SJSA1 (cell line): ENCODE results near the gene EPAS1. TPM values are rescaled to one million over a fixed set of nuclear protein-coding genes. Genes with fewer than 3 reads are reported as not detected.
A peak's percentile ranks its signal among the peaks of the same experiment; 100 is the strongest.

Experiments used
- DNase-seq, 2 experiments: peaks; one replicate each; pipeline ENCODE4 v3.0.0-alpha.2; 2015 to 2020; ENCODE audit warnings: low spot score in 2 of 2, low read depth in 1 of 2
- H3K27ac ChIP-seq: fragments of 250-450 bp; sonication (Bioruptor Pico); 2 replicates; pipeline ENCODE4 v1.5.1; 2020; ENCODE audit warnings: mild to moderate bottlenecking, moderate library complexity
- H3K27me3 ChIP-seq: fragments of 250-450 bp; sonication (Bioruptor Pico); replicated peaks from 2 replicates; pipeline ENCODE4 v1.5.1; 2020; ENCODE audit warnings: mild to moderate bottlenecking, moderate library complexity
- H3K36me3 ChIP-seq: fragments of 250-450 bp; sonication (Bioruptor Pico); 2 replicates; pipeline ENCODE4 v1.5.1; 2020; ENCODE audit warnings: mild to moderate bottlenecking
- H3K4me1 ChIP-seq: fragments of 250-450 bp; sonication (Bioruptor Pico); replicated peaks from 2 replicates; pipeline ENCODE4 v1.6.1; 2021; ENCODE audit warnings: mild to moderate bottlenecking
- H3K4me3 ChIP-seq: fragments of 250-450 bp; sonication (Bioruptor Pico); 2 replicates; pipeline ENCODE4 v1.5.1; 2020; ENCODE audit warnings: mild to moderate bottlenecking
- H3K9me3 ChIP-seq: fragments of 250-450 bp; sonication (Bioruptor Pico); replicated peaks from 2 replicates; pipeline ENCODE4 v1.5.1; 2020; ENCODE audit warnings: mild to moderate bottlenecking
- total RNA-seq: library from RNA; depleted of rRNA; stranded (reverse); fragments of >200 nt; shearing (Covaris generic); gene quantifications from 2 replicates; pipeline ENCODE4 v1.2.3, GENCODE V29; 2014

The EPAS1 gene
- total RNA-seq, 1 experiment from 2014 or later, result 12.9 TPM

- Histone ChIP-seq H3K9me3 (no peaks in the 10 kb centered on the region), H3K27me3 (no peaks in the 10 kb centered on the region), H3K4me1 (peaks cover 19% of the 10 kb centered on the region), H3K4me3 (no peak overlapping the region), H3K36me3 (no peaks in the 10 kb centered on the region), H3K27ac (no peak overlapping the region)
- no peak for DNase-seq
Observed at GRCh38 chr2:46264447-46264846, 32.8 kb upstream of the EPAS1 start.

- no peaks in the 10 kb centered on the region for H3K27me3 ChIP-seq
- H3K36me3 ChIP-seq, result no peaks in the 10 kb centered on the region
- H3K27ac ChIP-seq, result no peak overlapping the region
- DNase-seq, result no peak
- H3K4me1 ChIP-seq, result peaks cover 31% of the 10 kb centered on the region
- no peak overlapping the region for H3K4me3 ChIP-seq
- H3K9me3 ChIP-seq, result no peaks in the 10 kb centered on the region
Observed at GRCh38 chr2:46266134-46266533, 31.1 kb upstream of the EPAS1 start.

GRCh38 chr2:46267616-46268015, 29.6 kb upstream of the EPAS1 start:
- no peaks in the 10 kb centered on the region for H3K36me3 ChIP-seq
- no peak overlapping the region for H3K27ac ChIP-seq
- peak in 1 of 2 experiments; percentile 15 for DNase-seq
- H3K4me1 ChIP-seq, result peaks cover 31% of the 10 kb centered on the region
- no peak overlapping the region for H3K4me3 ChIP-seq
- no peaks in the 10 kb centered on the region for H3K9me3 ChIP-seq
- no peaks in the 10 kb centered on the region for H3K27me3 ChIP-seq

- DNase-seq, result no peak
- H3K4me1 ChIP-seq, result peaks cover 31% of the 10 kb centered on the region
- no peak overlapping the region for H3K4me3 ChIP-seq
- no peaks in the 10 kb centered on the region for H3K27me3 ChIP-seq
- H3K9me3 ChIP-seq, result no peaks in the 10 kb centered on the region
- no peak overlapping the region for H3K27ac ChIP-seq
- no peaks in the 10 kb centered on the region for H3K36me3 ChIP-seq
Observed at GRCh38 chr2:46268196-46268595, 29.0 kb upstream of the EPAS1 start.

- no peak overlapping the region for H3K27ac ChIP-seq
- no peaks in the 10 kb centered on the region for H3K27me3 ChIP-seq
- peaks cover 31% of the 10 kb centered on the region for H3K4me1 ChIP-seq
- peak in 1 of 2 experiments; percentile 42 for DNase-seq
- H3K9me3 ChIP-seq, result no peaks in the 10 kb centered on the region
- H3K4me3 ChIP-seq, result no peak overlapping the region
- H3K36me3 ChIP-seq, result no peaks in the 10 kb centered on the region
Observed at GRCh38 chr2:46269001-46269400, 28.2 kb upstream of the EPAS1 start.

GRCh38 chr2:46269544-46270273, 27.5 kb upstream of the EPAS1 start:
- no peak for DNase-seq
- Histone ChIP-seq H3K9me3 (no peaks in the 10 kb centered on the region), H3K27me3 (no peaks in the 10 kb centered on the region), H3K4me1 (peaks cover 31% of the 10 kb centered on the region), H3K4me3 (no peak overlapping the region), H3K36me3 (no peaks in the 10 kb centered on the region), H3K27ac (peak overlapping the region; percentile 24; the same call in 1 of the 2 replicates)

- peak overlapping the region; percentile 24; the same call in 1 of the 2 replicates for H3K27ac ChIP-seq
Observed at GRCh38 chr2:46270384-46270783, 26.8 kb upstream of the EPAS1 start.

GRCh38 chr2:46273225-46273863, 23.9 kb upstream of the EPAS1 start:
- Histone ChIP-seq H3K27ac (no peak overlapping the region), H3K27me3 (no peaks in the 10 kb centered on the region), H3K4me1 (peaks cover 23% of the 10 kb centered on the region), H3K9me3 (no peaks in the 10 kb centered on the region), H3K4me3 (no peak overlapping the region), H3K36me3 (no peaks in the 10 kb centered on the region)
- DNase-seq, result peak in 1 of 2 experiments; percentile 18

More at GRCh38 chr2:46270384-46270783, 26.8 kb upstream of the EPAS1 start:
- Histone ChIP-seq H3K4me3 (no peak overlapping the region), H3K36me3 (no peaks in the 10 kb centered on the region), H3K9me3 (no peaks in the 10 kb centered on the region), H3K4me1 (peaks cover 31% of the 10 kb centered on the region), H3K27me3 (no peaks in the 10 kb centered on the region)
- DNase-seq, result peak in 1 of 2 experiments; percentile 19

- H3K9me3 ChIP-seq, result no peaks in the 10 kb centered on the region
- H3K27me3 ChIP-seq, result no peaks in the 10 kb centered on the region
- H3K27ac ChIP-seq, result no peak overlapping the region
- no peak overlapping the region for H3K4me3 ChIP-seq
- no peaks in the 10 kb centered on the region for H3K36me3 ChIP-seq
- peaks cover 17% of the 10 kb centered on the region for H3K4me1 ChIP-seq
- no peak for DNase-seq
Observed at GRCh38 chr2:46273919-46274318, 23.3 kb upstream of the EPAS1 start.

GRCh38 chr2:46274586-46274985, 22.6 kb upstream of the EPAS1 start:
- Histone ChIP-seq H3K27me3 (no peaks in the 10 kb centered on the region), H3K4me3 (no peak overlapping the region), H3K9me3 (no peaks in the 10 kb centered on the region), H3K27ac (no peak overlapping the region), H3K36me3 (no peaks in the 10 kb centered on the region), H3K4me1 (peaks cover 14% of the 10 kb centered on the region)
- DNase-seq, result no peak

- no peak overlapping the region for H3K4me3 ChIP-seq
- no peak for DNase-seq
- no peaks in the 10 kb centered on the region for H3K36me3 ChIP-seq
- peaks cover 3% of the 10 kb centered on the region; the same call in 1 of the 2 replicates for H3K4me1 ChIP-seq
- no peaks in the 10 kb centered on the region for H3K27me3 ChIP-seq
- H3K27ac ChIP-seq, result no peak overlapping the region
- H3K9me3 ChIP-seq, result no peaks in the 10 kb centered on the region
Observed at GRCh38 chr2:46275995-46276394, 21.2 kb upstream of the EPAS1 start.

GRCh38 chr2:46276642-46277041, 20.6 kb upstream of the EPAS1 start:
- no peak overlapping the region for H3K27ac ChIP-seq
- DNase-seq, result no peak
- no peaks in the 10 kb centered on the region for H3K9me3 ChIP-seq
- no peaks in the 10 kb centered on the region for H3K27me3 ChIP-seq
- H3K4me1 ChIP-seq, result peaks cover 3% of the 10 kb centered on the region; the same call in 1 of the 2 replicates
- H3K36me3 ChIP-seq, result no peaks in the 10 kb centered on the region
- no peak overlapping the region for H3K4me3 ChIP-seq

- DNase-seq, result no peak
- Histone ChIP-seq H3K27me3 (no peaks in the 10 kb centered on the region), H3K36me3 (no peaks in the 10 kb centered on the region), H3K9me3 (no peaks in the 10 kb centered on the region), H3K4me1 (peaks cover 3% of the 10 kb centered on the region; the same call in 1 of the 2 replicates), H3K27ac (no peak overlapping the region), H3K4me3 (no peak overlapping the region)
Observed at GRCh38 chr2:46277431-46278190, 19.6 kb upstream of the EPAS1 start.

GRCh38 chr2:46278952-46279351, 18.3 kb upstream of the EPAS1 start:
- H3K4me3 ChIP-seq, result no peak overlapping the region
- no peaks in the 10 kb centered on the region for H3K36me3 ChIP-seq
- no peaks in the 10 kb centered on the region for H3K27me3 ChIP-seq
- H3K27ac ChIP-seq, result no peak overlapping the region
- peaks cover 3% of the 10 kb centered on the region; the same call in 1 of the 2 replicates for H3K4me1 ChIP-seq
- no peak for DNase-seq
- no peaks in the 10 kb centered on the region for H3K9me3 ChIP-seq
